GM12878 (cell line): Measurements from ENCODE around the gene FAM210A. TPM values are rescaled to one million over a fixed set of nuclear protein-coding genes. Genes with fewer than 3 reads are reported as not detected.

Experiments
- FOXK2 ChIP-seq: fragments of 450-650 bp; IDR thresholded peaks from 2 replicates; pipeline ENCODE4 v1.6.1; 2017; ENCODE audit warnings: mild to moderate bottlenecking, moderate library complexity
- GABPA ChIP-seq: IDR thresholded peaks from 2 replicates; pipeline ENCODE4 v1.6.1; 2014; ENCODE audit warnings: antibody characterized with exemption, low read depth, mild to moderate bottlenecking, inconsistent platforms
- NBN ChIP-seq: fragments of 450-650 bp; IDR thresholded peaks from 2 replicates; pipeline ENCODE4 v1.6.1; 2016
- NFXL1 ChIP-seq: fragments of 450-650 bp; IDR thresholded peaks from 2 replicates; pipeline ENCODE4 v1.6.1; 2017; ENCODE audit warnings: antibody characterized with exemption, mild to moderate bottlenecking, borderline replicate concordance
- SREBF2 ChIP-seq: IDR thresholded peaks from 2 replicates; pipeline ENCODE4 v1.6.1; 2012; ENCODE audit warnings: mild to moderate bottlenecking, low read length
- TCF3 ChIP-seq: IDR thresholded peaks from 2 replicates; pipeline ENCODE4 v1.6.1; 2012; ENCODE audit warnings: low read depth, mild to moderate bottlenecking, low read length, borderline replicate concordance; ENCODE audit not compliant: insufficient read depth
- ZBED1 ChIP-seq: IDR thresholded peaks from 2 replicates; pipeline ENCODE4 v1.6.1; 2016; ENCODE audit warnings: borderline replicate concordance
- ZNF384 ChIP-seq: IDR thresholded peaks from 2 replicates; pipeline ENCODE4 v1.6.1; 2012; ENCODE audit warnings: low read depth, mild to moderate bottlenecking, low read length, improper control_type of control experiment, borderline replicate concordance
- polyA plus RNA-seq, 11 experiments: library from polyadenylated mRNA; depleted of rRNA in 4 of 11; unstranded in 6 of 11; stranded (reverse) in 5 of 11; fragments of >200 nt; fragmentation: Nextera tagmentation in 4 of 11; fragmentation: Illumina TruSeq in 1 of 11; extraction: Ambion mirVana in 4 of 11; extraction: Trizol in 1 of 11; gene quantifications; 1 replicate in 1 of 11; 2 replicates in 10 of 11; pipeline versions ENCODE4 v1.2.1 to v1.2.3, GENCODE V29; 2011 to 2016; ENCODE audit warnings: inconsistent platforms in 2 of 11, missing spikeins in 2 of 11, low read depth in 1 of 11
- total RNA-seq, 4 experiments: library from RNA; depleted of rRNA in 3 of 4; stranded (reverse); fragments of >200 nt in 3 of 4; fragmentation: Illumina TruSeq in 1 of 4; extraction: Trizol in 1 of 4; gene quantifications; 2 replicates each; pipeline versions ENCODE4 v1.2.1 to v1.2.3, GENCODE V29; 2013 to 2021
- TF ChIP-seq, protein P1 (sequence below): fragments of 450-650 bp; IDR thresholded peaks from 2 replicates; pipeline ENCODE4 v1.6.1; 2016; ENCODE audit warnings: mild to moderate bottlenecking, moderate library complexity, borderline replicate concordance

Gene FAM210A
- total and polyA plus RNA-seq, 10 of the 15 experiments (the other 5 are each of a cell fraction or from before 2014, with no cell fraction given) = 10.3 to 56.3 (median 17.7) TPM

DNA sequence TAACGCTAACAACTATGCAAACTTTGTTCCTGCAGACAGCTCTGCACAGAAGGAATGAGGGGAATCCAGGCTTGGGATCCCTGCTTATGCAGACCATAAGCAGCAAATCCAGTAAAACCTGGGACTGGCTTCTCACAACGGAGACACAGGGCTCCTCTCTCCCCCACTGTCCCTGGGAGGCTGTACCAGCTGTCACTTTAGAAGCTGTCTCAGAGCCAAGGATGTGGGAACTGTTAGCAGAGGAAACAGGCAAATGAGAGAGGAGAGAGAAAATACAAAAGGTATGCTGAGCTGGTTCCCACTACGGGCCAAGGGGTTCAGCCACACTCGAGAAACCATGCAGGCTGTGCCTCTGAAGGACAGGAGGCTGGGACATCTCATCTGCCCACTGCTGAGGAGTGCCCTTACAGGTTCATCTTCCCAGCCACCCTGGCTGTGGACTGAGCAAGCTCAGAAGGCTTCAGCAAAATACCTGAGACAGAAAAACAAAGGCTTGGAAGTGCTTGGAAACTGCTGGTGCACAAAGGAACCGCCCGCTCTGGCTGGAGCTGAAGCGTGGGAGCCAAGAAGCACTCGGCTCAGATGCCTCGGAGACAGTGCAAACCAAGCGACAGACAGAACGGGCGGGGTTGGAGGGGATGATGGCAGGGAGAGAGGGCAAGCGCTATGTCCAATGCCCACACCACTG, 72.5 kb downstream of the FAM210A start (continued):
- TF ChIP-seq NFXL1 (no peak), SREBF2 (no peak), GABPA (no peak), ZBED1 (no peak), ZNF384 (no peak), TCF3 (no peak), NBN (no peak), FOXK2 (no peak)
- TF ChIP-seq, protein P1, sequence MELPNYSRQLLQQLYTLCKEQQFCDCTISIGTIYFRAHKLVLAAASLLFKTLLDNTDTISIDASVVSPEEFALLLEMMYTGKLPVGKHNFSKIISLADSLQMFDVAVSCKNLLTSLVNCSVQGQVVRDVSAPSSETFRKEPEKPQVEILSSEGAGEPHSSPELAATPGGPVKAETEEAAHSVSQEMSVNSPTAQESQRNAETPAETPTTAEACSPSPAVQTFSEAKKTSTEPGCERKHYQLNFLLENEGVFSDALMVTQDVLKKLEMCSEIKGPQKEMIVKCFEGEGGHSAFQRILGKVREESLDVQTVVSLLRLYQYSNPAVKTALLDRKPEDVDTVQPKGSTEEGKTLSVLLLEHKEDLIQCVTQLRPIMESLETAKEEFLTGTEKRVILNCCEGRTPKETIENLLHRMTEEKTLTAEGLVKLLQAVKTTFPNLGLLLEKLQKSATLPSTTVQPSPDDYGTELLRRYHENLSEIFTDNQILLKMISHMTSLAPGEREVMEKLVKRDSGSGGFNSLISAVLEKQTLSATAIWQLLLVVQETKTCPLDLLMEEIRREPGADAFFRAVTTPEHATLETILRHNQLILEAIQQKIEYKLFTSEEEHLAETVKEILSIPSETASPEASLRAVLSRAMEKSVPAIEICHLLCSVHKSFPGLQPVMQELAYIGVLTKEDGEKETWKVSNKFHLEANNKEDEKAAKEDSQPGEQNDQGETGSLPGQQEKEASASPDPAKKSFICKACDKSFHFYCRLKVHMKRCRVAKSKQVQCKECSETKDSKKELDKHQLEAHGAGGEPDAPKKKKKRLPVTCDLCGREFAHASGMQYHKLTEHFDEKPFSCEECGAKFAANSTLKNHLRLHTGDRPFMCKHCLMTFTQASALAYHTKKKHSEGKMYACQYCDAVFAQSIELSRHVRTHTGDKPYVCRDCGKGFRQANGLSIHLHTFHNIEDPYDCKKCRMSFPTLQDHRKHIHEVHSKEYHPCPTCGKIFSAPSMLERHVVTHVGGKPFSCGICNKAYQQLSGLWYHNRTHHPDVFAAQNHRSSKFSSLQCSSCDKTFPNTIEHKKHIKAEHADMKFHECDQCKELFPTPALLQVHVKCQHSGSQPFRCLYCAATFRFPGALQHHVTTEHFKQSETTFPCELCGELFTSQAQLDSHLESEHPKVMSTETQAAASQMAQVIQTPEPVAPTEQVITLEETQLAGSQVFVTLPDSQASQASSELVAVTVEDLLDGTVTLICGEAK = no peak
